Measurements from ENCODE around the gene KCNJ12.

DNA sequence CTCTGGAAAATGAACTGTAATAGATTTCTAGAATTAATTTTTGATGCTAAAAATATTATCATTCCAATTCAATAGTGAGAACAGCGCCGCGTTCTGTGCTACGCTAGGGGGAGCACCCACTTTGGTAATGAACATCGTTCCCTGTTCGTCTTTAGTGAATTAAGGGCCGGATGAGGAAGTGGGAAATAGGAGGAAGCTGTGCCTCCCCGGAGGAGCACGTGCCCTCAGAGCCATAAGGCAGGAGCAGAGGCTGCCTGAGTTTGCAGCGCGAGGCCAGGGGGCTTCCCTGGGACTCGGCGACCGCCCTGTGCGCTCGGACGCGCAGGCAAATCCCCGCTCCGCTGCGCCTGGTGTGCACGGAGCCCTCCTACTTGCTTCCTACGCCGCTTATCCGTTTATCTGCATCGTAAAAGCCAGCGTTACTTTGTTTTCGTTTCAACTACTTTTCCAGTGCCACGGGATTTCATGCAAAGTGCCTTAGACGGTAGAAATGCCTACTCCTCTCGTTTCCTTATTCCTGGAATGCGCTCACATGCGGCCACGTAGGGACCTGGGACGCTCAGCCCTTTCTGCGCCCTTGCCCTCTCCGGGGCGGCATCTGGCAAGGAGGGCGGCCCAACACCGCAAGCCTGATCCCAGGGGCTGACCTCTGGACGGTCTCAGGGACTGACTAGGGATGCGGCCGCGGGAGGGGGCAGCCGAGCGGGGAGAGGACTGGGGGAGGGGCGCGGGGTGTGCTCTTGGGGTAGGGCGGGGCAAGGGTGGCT, 76.4 kb downstream of the KCNJ12 start:
- TF ChIP-seq POLR2A (IDR thresholded peaks at IDR 0.05) (no peak), EP300 (IDR thresholded peaks at IDR 0.05; ENCODE audit: low read depth) (no peak), POLR2AphosphoS5 (IDR thresholded peaks at IDR 0.05) (no peak)
- TF ChIP-seq, protein P1, sequence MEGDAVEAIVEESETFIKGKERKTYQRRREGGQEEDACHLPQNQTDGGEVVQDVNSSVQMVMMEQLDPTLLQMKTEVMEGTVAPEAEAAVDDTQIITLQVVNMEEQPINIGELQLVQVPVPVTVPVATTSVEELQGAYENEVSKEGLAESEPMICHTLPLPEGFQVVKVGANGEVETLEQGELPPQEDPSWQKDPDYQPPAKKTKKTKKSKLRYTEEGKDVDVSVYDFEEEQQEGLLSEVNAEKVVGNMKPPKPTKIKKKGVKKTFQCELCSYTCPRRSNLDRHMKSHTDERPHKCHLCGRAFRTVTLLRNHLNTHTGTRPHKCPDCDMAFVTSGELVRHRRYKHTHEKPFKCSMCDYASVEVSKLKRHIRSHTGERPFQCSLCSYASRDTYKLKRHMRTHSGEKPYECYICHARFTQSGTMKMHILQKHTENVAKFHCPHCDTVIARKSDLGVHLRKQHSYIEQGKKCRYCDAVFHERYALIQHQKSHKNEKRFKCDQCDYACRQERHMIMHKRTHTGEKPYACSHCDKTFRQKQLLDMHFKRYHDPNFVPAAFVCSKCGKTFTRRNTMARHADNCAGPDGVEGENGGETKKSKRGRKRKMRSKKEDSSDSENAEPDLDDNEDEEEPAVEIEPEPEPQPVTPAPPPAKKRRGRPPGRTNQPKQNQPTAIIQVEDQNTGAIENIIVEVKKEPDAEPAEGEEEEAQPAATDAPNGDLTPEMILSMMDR (IDR thresholded peaks at IDR 0.05), result peak; percentile 42 to 48 (median 46)

Measured in transverse colon (tissue), 4 donors.